ENCODE measurements around the gene HEMK1.

DNA sequence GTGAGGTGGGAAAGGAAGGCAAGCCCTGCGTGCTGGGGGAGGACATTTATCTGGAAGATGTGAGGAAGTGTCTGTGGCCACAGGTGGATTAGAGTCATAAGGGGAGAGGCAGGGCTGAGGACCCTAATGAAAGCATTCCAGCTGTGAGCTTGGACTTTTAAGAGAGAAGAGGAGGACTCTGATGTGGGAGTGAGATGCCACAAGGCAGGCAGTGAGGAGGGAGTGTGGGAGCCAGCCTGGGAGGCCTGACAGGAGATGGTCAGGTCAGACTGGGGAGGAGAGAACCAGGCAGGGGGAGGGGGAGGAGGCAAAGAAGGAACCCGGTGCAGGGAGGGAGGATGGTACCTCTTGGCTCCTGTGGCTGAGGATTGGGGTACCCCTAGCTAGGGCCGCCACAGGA lies 68.6 kb downstream of the HEMK1 start:
- TF ChIP-seq, protein P1, sequence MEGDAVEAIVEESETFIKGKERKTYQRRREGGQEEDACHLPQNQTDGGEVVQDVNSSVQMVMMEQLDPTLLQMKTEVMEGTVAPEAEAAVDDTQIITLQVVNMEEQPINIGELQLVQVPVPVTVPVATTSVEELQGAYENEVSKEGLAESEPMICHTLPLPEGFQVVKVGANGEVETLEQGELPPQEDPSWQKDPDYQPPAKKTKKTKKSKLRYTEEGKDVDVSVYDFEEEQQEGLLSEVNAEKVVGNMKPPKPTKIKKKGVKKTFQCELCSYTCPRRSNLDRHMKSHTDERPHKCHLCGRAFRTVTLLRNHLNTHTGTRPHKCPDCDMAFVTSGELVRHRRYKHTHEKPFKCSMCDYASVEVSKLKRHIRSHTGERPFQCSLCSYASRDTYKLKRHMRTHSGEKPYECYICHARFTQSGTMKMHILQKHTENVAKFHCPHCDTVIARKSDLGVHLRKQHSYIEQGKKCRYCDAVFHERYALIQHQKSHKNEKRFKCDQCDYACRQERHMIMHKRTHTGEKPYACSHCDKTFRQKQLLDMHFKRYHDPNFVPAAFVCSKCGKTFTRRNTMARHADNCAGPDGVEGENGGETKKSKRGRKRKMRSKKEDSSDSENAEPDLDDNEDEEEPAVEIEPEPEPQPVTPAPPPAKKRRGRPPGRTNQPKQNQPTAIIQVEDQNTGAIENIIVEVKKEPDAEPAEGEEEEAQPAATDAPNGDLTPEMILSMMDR (IDR thresholded peaks at IDR 0.05), result no peak
- TF ChIP-seq POLR2A (IDR thresholded peaks at IDR 0.05) (no peak), EP300 (IDR thresholded peaks at IDR 0.05) (no peak)
